Measurements from ENCODE around the gene TMED4.

The TMED4 gene

GRCh38 chr7:44575054-44575453, 7.0 kb downstream of the TMED4 start:
- Histone ChIP-seq H3K9me3 (ENCODE audit: severe bottlenecking) (no peaks in the 10 kb centered on the region), H3K27ac (ENCODE audit: poor library complexity, severe bottlenecking) (no peak overlapping the region), H3K4me1 (ENCODE audit: insufficient read depth, poor library complexity, severe bottlenecking) (no peaks in the 10 kb centered on the region), H3K4me3 (ENCODE audit: severe bottlenecking) (no peak overlapping the region), H3K36me3 (ENCODE audit: low read depth) (peaks cover 67% of the 10 kb centered on the region), H3K27me3 (ENCODE audit: insufficient read depth, poor library complexity, severe bottlenecking) (no peaks in the 10 kb centered on the region)
- ATAC-seq (ENCODE audit: low read depth) (no peak), DNase-seq (ENCODE audit: low spot score) (no peak)
- no peak for TF ChIP-seq CTCF (IDR thresholded peaks at IDR 0.05; ENCODE audit: poor library complexity, severe bottlenecking)

DNA sequence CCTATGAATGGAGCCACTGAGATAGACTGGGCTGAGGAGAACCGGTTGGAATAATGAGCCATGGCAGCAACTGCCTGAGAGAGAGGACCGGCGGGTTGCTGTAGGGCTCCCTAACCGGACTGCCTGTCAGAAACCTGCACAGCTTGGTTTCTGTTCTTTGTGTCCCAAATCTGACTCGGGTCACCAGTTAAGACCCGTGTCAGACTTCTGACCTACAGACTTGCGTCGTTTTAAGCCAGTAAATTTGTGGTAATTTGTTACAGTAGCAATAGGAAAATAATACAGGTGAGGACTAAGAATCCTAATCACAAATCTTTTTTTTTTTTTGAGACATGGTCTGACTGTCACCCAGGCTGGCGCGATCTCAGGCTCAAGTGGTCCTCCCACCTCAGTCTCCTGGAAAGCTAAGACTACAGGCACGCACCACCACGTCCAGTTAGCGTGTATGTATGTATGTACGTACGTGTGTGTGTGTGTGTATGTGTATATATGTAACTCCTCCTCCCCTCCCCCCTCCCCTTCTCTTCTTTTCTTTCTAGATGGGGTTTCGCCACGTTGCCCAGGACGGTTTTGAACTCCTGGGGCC, 7.7 kb downstream of the TMED4 start:
- DNase-seq (ENCODE audit: low spot score) (no peak), ATAC-seq (ENCODE audit: low read depth) (no peak)
- peaks cover 67% of the 10 kb centered on the region for H3K36me3 ChIP-seq (ENCODE audit: low read depth)
- peak overlapping the region; percentile 86 for H3K4me3 ChIP-seq (ENCODE audit: severe bottlenecking)
- peak overlapping the region; percentile 47 for H3K27ac ChIP-seq (ENCODE audit: poor library complexity, severe bottlenecking)
- no peaks in the 10 kb centered on the region for H3K4me1 ChIP-seq (ENCODE audit: insufficient read depth, poor library complexity, severe bottlenecking)
- no peak for TF ChIP-seq CTCF (IDR thresholded peaks at IDR 0.05; ENCODE audit: poor library complexity, severe bottlenecking)
- no peaks in the 10 kb centered on the region for H3K27me3 ChIP-seq (ENCODE audit: insufficient read depth, poor library complexity, severe bottlenecking)
- no peaks in the 10 kb centered on the region for H3K9me3 ChIP-seq (ENCODE audit: severe bottlenecking)

- TF ChIP-seq CTCF (IDR thresholded peaks at IDR 0.05; ENCODE audit: poor library complexity, severe bottlenecking), result no peak
- H3K27me3 ChIP-seq (ENCODE audit: insufficient read depth, poor library complexity, severe bottlenecking), result no peaks in the 10 kb centered on the region
- peak within 1 kb of the TSS; percentile 86 for H3K4me3 ChIP-seq (ENCODE audit: severe bottlenecking)
- no peaks in the 10 kb centered on the region for H3K9me3 ChIP-seq (ENCODE audit: severe bottlenecking)
- no peaks in the 10 kb centered on the region for H3K4me1 ChIP-seq (ENCODE audit: insufficient read depth, poor library complexity, severe bottlenecking)
- ATAC-seq (ENCODE audit: low read depth) (peak; percentile 95), DNase-seq (ENCODE audit: low spot score) (peak; percentile 94)
- peak within 1 kb of the TSS; percentile 47 for H3K27ac ChIP-seq (ENCODE audit: poor library complexity, severe bottlenecking)
- H3K36me3 ChIP-seq (ENCODE audit: low read depth), result peaks cover 68% of the 10 kb centered on the region
Observed at GRCh38 chr7:44573464-44574286, 8.4 kb downstream of the TMED4 start, which contains the start of gene DDX56. Gene DDX56, minus strand, starts transcription at chr7:44573908. Its CDS starts 13 bp downstream, at chr7:44573895.

DNA sequence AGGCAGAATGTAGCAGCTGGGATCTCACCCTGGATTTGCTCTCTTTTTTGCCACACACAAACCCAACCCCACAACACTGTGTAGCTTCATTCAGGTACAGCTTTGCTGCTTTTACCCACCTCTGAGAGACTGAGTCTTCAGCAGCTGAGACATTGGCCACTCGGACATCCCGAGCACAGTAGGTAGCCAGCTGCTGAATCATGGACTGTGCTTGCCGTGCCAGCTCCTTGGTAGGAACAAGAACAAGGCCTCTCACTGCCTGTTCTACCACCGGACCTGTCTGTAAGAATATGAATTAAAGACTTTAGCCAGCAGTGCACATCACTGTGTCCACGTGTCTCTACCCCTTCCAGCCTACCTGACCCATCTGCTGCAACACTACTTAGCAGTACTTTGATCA, 9.3 kb downstream of the TMED4 start:
- no peak for TF ChIP-seq CTCF (IDR thresholded peaks at IDR 0.05; ENCODE audit: poor library complexity, severe bottlenecking)
- Histone ChIP-seq H3K9me3 (ENCODE audit: severe bottlenecking) (no peaks in the 10 kb centered on the region), H3K4me3 (ENCODE audit: severe bottlenecking) (peak overlapping the region; percentile 86), H3K27me3 (ENCODE audit: insufficient read depth, poor library complexity, severe bottlenecking) (no peaks in the 10 kb centered on the region), H3K36me3 (ENCODE audit: low read depth) (peaks cover 70% of the 10 kb centered on the region), H3K4me1 (ENCODE audit: insufficient read depth, poor library complexity, severe bottlenecking) (no peaks in the 10 kb centered on the region), H3K27ac (ENCODE audit: poor library complexity, severe bottlenecking) (no peak overlapping the region)
- DNase-seq (ENCODE audit: low spot score), result no peak
- no peak for ATAC-seq (ENCODE audit: low read depth)

- ATAC-seq (ENCODE audit: low read depth) (no peak), DNase-seq (ENCODE audit: low spot score) (no peak)
- no peaks in the 10 kb centered on the region for H3K27me3 ChIP-seq (ENCODE audit: insufficient read depth, poor library complexity, severe bottlenecking)
- H3K27ac ChIP-seq (ENCODE audit: poor library complexity, severe bottlenecking), result no peak overlapping the region
- peaks cover 81% of the 10 kb centered on the region for H3K36me3 ChIP-seq (ENCODE audit: low read depth)
- no peak overlapping the region for H3K4me3 ChIP-seq (ENCODE audit: severe bottlenecking)
- TF ChIP-seq CTCF (IDR thresholded peaks at IDR 0.05; ENCODE audit: poor library complexity, severe bottlenecking), result no peak
- H3K9me3 ChIP-seq (ENCODE audit: severe bottlenecking), result no peaks in the 10 kb centered on the region
- no peaks in the 10 kb centered on the region for H3K4me1 ChIP-seq (ENCODE audit: insufficient read depth, poor library complexity, severe bottlenecking)
Observed at GRCh38 chr7:44569959-44570358, 12.1 kb downstream of the TMED4 start.

All from RWPE2 (cell line).